Kidney glomerular epithelial cell (primary cell): Measurements from ENCODE around the gene PJA1.

ENCODE experiments used
- DNase-seq: peaks from one replicate; lab custom pipeline; 2025; lab: John Stamatoyannopoulos, UW

PJA1 gene

GRCh38 chrX:69165087-69165651, at the start of gene PJA1:
TSS of gene PJA1 (minus strand) at chrX:69165453. CDS start at chrX:69163073, 2,380 bp downstream.
- peak; percentile 36 for DNase-seq

GRCh38 chrX:69214463-69214862, 49.2 kb upstream of the PJA1 start:
- DNase-seq: no peak

DNA sequence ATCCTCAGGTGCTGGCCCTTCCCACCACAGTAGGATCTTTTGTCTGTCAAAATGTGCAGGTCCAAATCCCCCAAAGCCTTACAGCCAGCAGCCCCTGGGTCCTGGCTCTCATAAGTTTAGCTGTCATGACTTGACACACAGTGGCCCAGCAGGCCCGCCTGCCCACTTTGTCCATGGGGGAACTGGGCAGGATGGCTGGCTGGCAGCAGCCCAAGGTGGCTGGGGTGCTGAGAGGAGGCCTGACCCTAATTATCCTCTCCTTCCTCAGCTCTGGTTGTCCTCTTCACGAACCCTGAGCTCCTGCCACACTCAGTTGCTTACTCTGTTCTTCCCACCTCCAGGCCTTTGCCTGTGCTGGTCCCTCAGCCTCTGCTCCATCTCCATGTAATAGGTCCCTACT, 46.4 kb upstream of the PJA1 start:
- no peak for DNase-seq

- DNase-seq: no peak
These were observed 45.3 kb upstream of the PJA1 start for GRCh38 chrX:69210581-69210980.

DNA sequence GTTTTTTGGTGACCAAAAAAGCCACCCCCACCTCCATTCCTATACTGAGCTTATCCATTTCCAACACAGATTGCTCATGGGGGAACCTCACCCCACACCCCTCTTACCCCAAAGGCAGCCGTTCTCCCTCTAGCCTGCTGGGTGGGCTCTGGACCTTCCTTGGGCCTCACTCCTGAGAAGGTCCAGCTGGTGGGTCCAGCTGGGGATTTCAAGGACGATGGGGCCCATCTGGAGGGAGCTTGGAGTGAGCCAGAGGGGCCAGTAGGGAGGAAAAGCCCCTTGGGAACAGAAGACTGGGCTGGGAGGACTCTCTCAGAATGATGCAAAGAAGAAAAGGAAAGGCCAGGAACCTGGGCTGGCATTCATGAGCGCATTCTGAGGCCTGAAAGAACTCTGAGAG, 42.0 kb upstream of the PJA1 start:
- no peak for DNase-seq

DNA sequence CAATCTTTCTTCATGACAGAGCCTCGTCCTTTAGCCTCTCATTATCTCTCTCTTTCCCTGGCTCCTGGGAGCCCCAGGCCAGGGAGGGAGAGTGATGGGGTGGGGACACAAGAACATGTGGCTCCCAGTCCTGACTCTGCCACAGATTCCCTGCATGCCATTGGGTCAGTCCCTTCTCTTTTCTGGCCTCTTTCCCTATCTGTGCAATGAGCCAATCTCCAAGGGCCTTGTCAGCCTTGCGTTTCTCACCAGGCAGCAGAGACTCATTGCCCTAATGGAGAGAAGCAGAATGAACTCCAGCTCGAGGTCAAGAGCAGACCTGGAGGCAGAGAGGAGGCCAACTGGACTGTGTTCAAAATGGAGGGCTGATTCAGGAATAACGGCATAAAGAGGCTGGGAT, 38.4 kb upstream of the PJA1 start:
- DNase-seq: no peak

DNA sequence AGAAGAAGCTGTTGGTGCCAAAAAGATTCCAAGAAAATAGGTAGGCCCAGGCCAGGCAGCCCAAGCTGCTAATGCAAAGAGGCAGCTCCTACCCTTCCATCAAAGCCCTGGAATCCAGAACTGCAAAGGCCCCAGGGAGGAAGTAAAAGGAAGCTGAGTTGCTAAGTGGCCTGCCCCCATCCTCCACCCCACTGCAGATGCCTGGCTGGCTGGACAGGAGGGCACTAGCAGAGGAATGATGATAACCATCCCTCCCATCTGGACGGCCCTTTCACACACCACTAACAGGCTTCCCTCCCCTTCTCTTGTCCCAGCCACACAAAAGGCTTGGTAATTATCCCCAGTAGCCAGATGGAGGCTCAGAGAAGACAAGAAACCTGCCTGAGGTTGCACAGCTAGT, 32.4 kb upstream of the PJA1 start:
- no peak for DNase-seq

DNA sequence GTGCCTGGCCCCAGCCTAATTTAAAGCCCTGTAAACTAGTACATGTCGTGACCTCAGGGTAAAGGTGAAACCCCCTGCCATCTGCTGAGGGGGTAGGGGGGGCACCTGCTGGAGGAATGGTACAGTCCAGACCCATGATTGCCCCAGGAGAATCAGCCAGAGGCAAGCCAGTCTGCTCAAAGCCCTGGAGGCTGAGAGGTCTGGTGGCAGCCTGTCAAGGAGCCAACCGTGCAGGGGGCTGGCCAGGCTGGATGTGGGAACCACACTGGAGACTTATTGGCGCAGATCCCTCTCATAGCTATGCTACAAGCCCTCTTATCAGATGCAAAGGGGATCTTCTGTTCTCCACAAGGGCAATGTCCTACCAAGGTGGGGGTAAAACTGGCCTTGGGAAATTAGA, 31.4 kb upstream of the PJA1 start:
- no peak for DNase-seq

DNA sequence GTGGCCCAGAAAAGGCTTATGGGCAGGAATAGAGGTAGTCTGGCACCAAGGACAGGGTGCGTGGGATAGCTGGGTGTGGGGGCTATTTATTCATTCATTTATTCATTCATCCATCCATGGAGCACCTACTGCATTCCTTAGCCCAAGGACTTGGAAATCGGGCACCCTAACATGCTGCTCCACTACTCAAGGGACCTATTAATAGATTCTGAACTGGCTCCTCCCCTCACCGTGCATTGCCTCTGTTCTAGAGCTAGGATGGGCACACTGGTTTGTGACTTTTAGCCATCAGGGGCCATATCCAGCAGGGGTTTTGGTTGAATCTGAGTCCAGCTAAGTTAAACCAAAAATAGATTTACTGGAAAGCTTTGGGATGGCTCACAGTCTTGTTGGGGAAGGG, 30.6 kb upstream of the PJA1 start:
- DNase-seq: no peak

DNA sequence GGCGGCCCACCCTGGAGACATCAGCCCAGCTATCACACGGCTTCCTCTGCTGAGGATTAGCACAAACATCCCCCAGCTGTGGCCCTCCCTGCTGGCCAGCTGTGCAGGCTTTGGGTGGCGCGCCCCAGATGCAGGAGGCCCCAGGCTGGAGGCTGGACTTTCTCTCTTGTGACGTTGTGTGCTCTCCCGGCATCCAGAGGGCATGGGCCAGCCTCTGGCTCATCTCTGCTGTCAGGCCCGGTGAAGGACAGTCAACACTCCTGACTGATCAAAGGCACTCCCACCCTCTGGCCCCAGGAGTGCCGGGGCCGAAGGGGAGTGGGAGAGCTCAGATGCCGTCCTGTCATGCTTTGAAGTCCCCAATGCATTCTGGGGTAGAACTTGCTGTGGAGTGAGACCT, 29.9 kb upstream of the PJA1 start:
- DNase-seq: no peak

DNA sequence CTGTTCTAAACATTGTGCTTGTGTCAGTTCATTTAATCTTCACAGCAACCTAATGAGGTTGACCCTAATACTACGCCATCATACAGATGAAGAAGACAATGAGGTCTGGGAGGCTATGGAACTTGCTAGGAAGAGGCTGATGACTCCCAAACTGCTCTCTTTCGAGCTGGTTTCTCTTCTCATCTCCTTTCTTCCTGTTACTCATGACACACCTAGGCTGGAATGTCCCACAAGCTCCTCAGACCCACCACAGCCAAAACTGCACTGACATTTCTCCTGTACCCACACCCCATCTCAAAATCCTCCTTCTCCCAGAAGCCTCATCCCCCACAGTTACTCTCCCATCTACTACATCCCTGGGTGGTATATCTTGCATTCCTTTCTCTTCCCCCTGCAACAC, 27.4 kb upstream of the PJA1 start:
- DNase-seq: no peak

DNA sequence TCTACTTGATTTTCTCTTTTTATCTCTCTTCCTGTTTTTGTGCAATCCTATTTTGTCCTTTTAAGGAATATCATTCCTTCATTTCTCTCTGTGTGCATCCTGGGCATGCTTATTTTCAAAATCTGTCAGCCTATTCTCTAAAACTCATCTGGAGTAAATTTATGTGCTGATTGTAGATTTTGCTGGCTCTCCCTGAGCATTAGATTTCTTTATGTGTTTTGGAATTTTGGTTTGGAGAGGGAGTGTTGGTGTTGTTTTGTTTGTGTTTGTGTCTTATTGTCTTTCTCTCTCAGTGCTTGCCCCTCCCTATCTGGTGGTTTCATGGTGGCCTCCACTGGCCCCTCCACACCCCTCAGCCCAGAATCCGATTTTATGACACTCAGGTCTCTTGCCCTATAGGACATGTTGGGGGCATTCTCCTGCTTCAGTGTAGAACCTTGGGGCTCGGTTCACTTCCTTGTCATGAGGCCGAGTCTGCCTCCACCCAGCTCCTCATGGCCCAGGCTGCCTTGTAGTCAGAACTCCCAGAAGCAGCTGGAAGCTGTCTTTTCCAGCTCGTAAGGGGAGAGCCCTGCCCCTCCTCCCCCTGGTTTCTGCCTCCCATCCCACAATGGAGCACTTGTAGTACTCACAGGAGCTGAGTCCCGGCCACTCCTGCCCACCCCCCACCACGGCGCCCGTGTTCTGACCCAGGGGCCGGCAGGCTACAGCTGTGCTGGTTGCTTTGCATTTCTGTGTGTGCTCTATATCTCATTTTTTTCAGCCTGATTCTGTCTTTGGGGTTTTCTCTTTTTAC, 24.5 kb upstream of the PJA1 start:
- DNase-seq: no peak

- DNase-seq: no peak
These were observed 21.4 kb upstream of the PJA1 start for GRCh38 chrX:69186651-69187050.

DNA sequence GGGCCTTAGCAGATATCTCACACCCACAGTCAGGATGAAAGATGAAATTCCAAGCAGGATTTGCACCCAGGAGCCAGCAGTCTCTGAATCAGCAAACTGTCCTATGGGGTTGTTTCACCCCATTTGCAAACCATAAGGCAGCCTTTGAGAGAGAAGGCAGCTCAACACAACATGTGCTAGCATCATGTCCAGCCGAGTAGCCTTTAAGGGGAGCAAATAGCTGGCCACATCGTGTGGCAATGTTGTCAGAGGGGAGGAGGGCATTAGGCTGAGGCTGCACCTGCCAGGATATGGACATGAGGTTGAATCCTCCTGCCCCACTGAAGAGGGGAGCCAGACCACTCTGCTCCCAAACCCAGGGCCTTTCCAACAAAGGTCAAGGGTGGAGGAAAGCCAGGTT, 20.6 kb upstream of the PJA1 start:
- no peak for DNase-seq

DNA sequence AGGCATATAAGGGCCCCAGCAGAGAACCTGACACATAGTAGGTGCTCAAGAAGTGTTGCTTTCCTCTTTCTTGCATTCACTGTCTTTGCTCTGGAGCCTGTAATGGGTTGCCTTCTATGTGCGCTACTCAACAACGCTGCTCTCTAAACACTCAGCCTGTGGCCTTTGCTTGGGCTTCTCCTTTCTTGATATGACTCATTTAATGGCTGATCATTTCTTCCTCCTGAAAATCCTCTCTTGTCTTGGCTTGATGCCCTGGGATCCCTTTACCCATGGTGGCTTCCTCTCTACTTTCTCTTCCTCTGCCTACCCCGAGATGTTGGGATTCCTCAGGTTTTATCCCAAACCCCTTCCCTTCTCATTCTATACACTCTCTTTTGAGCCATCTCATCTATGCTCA, 19.9 kb upstream of the PJA1 start:
- DNase-seq: no peak

GRCh38 chrX:69182818-69183380, 17.6 kb upstream of the PJA1 start:
- no peak for DNase-seq

DNA sequence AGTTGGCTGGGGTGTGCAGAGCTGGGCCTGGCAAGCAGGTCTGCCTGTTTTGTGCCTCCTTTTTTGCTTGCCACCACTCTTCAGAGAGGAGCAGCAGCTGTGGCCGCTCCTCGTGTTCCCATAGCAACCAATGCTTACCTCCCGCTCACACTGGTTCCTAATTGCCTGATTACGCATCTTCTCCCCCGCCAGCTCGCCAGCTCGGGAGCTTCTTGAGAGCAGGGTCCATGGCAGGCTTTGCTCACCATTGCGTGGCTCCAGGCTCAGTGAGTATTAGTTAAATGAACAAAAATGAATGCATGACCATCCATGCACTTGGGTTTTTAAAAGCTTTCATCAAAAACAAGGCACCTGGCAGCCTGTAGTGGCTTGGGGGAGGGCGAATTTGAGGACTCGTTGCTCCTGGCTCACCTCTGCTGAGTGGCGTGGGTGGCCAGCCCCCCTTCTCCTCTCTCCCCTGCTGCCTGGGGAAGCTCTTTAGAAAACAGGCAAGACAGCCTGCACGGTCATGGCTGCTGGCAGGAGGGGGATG, 14.2 kb upstream of the PJA1 start:
- no peak for DNase-seq

GRCh38 chrX:69178592-69178991, 13.3 kb upstream of the PJA1 start:
- DNase-seq: no peak

GRCh38 chrX:69177511-69178162, 12.4 kb upstream of the PJA1 start:
- DNase-seq: no peak

DNA sequence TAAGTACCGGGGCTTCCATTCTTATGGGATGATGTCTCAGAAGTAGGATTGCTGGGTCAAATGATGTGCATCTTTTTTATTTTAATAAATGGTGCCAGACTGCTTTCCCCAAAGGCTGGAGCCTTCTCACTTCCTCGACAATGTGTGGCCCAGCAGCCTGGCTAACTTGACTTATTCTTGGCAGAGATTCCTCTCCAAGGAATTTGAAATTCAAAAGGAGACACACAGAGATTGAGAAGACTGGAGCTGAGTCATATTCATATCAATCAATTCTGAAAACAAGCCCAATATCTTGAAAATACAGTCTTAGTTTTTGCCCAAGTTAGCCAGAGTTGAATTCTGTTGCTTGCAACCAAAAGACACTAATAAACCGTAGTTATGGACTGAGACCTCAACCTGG, 10.8 kb upstream of the PJA1 start:
- no peak for DNase-seq

DNA sequence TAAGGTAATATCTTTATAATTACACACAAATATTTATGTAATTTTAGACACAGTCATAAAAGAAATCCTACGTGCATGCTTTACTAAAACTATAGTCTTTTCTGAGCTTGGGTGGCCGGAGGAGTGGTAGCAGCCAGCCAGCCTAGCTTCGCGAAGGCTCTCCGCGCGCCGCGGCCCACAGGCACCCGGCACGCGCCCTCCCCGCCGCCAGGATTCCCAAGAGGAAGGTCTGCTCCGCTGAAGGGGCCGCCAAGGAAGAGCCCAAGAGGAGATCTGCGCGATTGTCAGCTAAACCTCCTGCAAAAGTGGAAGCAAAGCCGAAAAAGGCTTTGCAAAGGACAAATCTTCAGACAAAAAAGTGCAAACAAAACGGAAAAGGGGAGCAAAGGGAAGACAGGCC, 8.7 kb upstream of the PJA1 start:
- no peak for DNase-seq

DNA sequence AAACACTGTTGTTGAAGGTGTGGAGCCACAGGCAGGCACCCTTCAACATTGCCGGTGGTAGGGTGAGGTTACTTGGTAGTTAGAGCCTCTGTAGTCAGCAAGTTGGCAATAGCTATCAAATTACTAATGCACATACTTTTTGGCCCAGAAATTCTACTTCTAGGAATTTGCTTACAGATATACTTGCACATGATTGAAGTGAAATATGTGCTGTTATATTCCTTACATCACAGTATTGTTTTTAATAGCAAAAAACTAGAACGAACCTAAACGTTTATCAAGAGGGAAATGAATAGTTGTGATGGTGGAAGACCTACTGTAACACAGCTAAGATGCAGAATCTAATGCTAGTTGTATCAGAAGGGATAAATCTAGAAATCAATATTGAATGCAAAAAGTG, 7.7 kb upstream of the PJA1 start:
- DNase-seq: no peak

DNA sequence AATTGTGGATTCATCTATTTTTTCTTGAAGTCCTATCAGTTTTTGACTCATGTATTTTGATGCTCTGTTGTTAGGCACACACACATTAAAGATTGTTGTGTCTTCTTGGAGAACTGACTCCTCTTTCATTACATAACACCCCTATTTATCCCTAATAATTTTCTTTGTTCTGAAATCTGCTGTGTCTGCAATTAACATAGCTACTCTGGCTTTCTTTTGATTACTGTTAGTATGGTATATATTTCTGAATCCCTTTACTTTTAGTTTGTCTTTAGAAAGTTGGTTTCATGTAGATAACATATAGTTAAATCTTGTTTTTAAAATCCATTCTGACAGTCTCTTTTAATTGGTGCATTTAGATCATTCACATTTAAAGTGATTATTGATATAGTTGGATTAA, 5.1 kb upstream of the PJA1 start:
- DNase-seq: no peak
